Liver (tissue), 9 donors: Measurements from ENCODE around the gene DUS4L. TPM values are rescaled to one million over a fixed set of nuclear protein-coding genes. Genes with fewer than 3 reads are reported as not detected.

Experiments
- DNase-seq: peaks from one replicate; pipeline ENCODE4 v3.0.0-alpha.2; 2017; ENCODE audit warnings: low spot score
- H3K27ac ChIP-seq, 2 donors: one replicate each; pipeline ENCODE4 v1.7.0; 2013; ENCODE audit warnings: inconsistent platforms in 2 of 2, low read length in 2 of 2, control low read depth in 1 of 2, low read depth in 1 of 2, mild to moderate bottlenecking in 1 of 2
- H3K27me3 ChIP-seq, 4 donors: one replicate each; pipeline versions ENCODE4 v1.6.1 to v1.7.0; 2013; ENCODE audit warnings: low read length in 3 of 4, inconsistent platforms in 1 of 4, mild to moderate bottlenecking in 1 of 4, moderate library complexity in 1 of 4; ENCODE audit not compliant: control insufficient read depth in 4 of 4, insufficient read depth in 4 of 4
- H3K36me3 ChIP-seq, 4 donors: one replicate each; pipeline versions ENCODE4 v1.6.1 to v1.7.0; 2013; ENCODE audit warnings: low read length in 3 of 4, mild to moderate bottlenecking in 3 of 4, low read depth in 1 of 4, moderate library complexity in 1 of 4; ENCODE audit not compliant: control insufficient read depth in 4 of 4, insufficient read depth in 3 of 4
- H3K4me1 ChIP-seq, 4 donors: one replicate each; pipeline versions ENCODE4 v1.6.1 to v1.7.0; 2013; ENCODE audit warnings: low read length in 3 of 4, mild to moderate bottlenecking in 3 of 4, moderate library complexity in 1 of 4; ENCODE audit not compliant: control insufficient read depth in 4 of 4, insufficient read depth in 4 of 4
- H3K4me3 ChIP-seq, 3 donors: one replicate each; pipeline versions ENCODE4 v1.6.1 to v1.7.0; 2013; ENCODE audit warnings: low read length in 3 of 3, control low read depth in 1 of 3, low read depth in 1 of 3, mild to moderate bottlenecking in 1 of 3
- H3K9ac ChIP-seq, 2 donors: one replicate each; pipeline ENCODE4 v1.7.0; 2013; ENCODE audit warnings: low read length in 2 of 2, mild to moderate bottlenecking in 2 of 2, moderate library complexity in 2 of 2, control low read depth in 1 of 2, low read depth in 1 of 2
- H3K9me3 ChIP-seq, 4 donors: one replicate each; pipeline versions ENCODE4 v1.6.1 to v1.7.0; 2013; ENCODE audit warnings: low read length in 3 of 4; ENCODE audit not compliant: control insufficient read depth in 4 of 4
- EGR1 ChIP-seq, 2 donors: IDR thresholded peaks; 2 replicates each; pipeline ENCODE4 v1.6.1; 2016 to 2018; ENCODE audit warnings: antibody characterized with exemption in 2 of 2, low read depth in 2 of 2
- FOXA2 ChIP-seq: IDR thresholded peaks from 2 replicates; pipeline ENCODE4 v1.6.1; 2016; ENCODE audit warnings: antibody characterized with exemption
- GABPA ChIP-seq, 2 donors: IDR thresholded peaks in 1 of 2; conservative IDR thresholded peaks in 1 of 2; 2 replicates each; pipeline ENCODE4 v1.6.1; 2016; ENCODE audit warnings: antibody characterized with exemption in 2 of 2, mild to moderate bottlenecking in 1 of 2, moderate library complexity in 1 of 2
- NR2F2 ChIP-seq: IDR thresholded peaks from 2 replicates; pipeline ENCODE4 v1.6.1; 2016; ENCODE audit warnings: antibody characterized with exemption
- REST ChIP-seq: IDR thresholded peaks from 2 replicates; pipeline ENCODE4 v1.6.1; 2016; ENCODE audit warnings: antibody characterized with exemption, mild to moderate bottlenecking
- WGBS: extraction: QIAGEN DNeasy Blood & Tissue Kit; methylation state at CpG from one replicate; pipeline ENCODE4 v1.1.7; 2013; 5-methylcytosine and 5-hydroxymethylcytosine counted together
- polyA plus RNA-seq, 2 donors: library from polyadenylated mRNA; stranded (reverse) in 1 of 2; unstranded in 1 of 2; fragments of 200-250 nt in 1 of 2; fragments of >200 nt in 1 of 2; fragmentation: Nextera tagmentation in 1 of 2; extraction: Ambion mirVana in 1 of 2; gene quantifications; one replicate each; pipeline versions ENCODE4 v1.2.1 to v1.2.3, GENCODE V29; 2013 to 2015
- total RNA-seq, 2 donors: library from RNA; depleted of rRNA; stranded (reverse); fragments of >200 nt; gene quantifications; one replicate each; pipeline ENCODE4 v1.2.3, GENCODE V29; 2014
- TF ChIP-seq, protein P1 (sequence below): IDR thresholded peaks from 2 replicates; pipeline ENCODE4 v1.6.1; 2016; ENCODE audit warnings: antibody characterized with exemption
- donor health status: healthy.
- donor health status: healthy.
- donor health status: healthy.
- donor health status: healthy.
- donor health status: healthy.

Gene DUS4L
- total and polyA plus RNA-seq, 4 donors: 1.9 to 5.3 (median 3.5) TPM

DNA sequence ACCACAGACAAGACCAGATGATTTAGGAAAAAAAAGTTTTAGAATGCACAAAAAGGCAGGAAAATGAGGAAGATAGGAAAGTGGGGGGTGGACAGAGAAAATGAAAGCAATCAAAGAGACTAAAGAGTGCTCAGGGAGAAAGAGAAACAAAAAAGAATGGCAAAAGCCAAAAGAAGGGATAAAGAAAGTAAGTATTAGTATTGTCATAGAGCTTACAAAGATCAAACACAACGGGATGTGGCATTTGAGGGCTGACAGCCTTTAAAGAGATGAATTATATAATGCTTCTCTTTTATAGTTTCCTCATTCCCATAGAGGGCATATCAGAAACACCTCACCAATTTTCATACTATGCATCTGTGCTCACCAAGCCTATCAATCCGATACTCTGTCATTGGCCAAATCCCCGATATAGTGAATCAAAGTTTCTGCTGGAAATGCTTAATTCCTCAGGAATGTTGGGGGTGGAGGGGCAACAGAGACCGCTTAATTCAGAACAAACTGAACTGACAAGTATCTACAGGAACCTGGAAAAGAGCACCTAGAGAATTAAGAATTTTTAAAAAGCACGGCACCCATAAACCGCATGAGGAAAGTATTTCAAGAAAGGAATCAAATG, 2.8 kb upstream of the DUS4L start:
- no peak for DNase-seq
- Histone ChIP-seq H3K9ac (no peak overlapping the region), H3K9me3 (no peaks in the 10 kb centered on the region), H3K4me3 (no peak overlapping the region), H3K36me3 (peaks cover 0 to 4% (median 0%) of the 10 kb centered on the region in 4 donors), H3K4me1 (peaks cover 0 to 20% (median 13%) of the 10 kb centered on the region in 4 donors), H3K27ac (no peak overlapping the region), H3K27me3 (no peaks in the 10 kb centered on the region)
- TF ChIP-seq NR2F2 (no peak), EGR1 (IDR thresholded peaks at IDR 0.05; ENCODE audit: low read depth in 2 of 2) (no peak), REST (no peak), GABPA (IDR thresholded peaks at IDR 0.05 in 1 of 2, conservative IDR thresholded peaks at IDR 0.05 in 1 of 2) (no peak)
- TF ChIP-seq, protein P1, sequence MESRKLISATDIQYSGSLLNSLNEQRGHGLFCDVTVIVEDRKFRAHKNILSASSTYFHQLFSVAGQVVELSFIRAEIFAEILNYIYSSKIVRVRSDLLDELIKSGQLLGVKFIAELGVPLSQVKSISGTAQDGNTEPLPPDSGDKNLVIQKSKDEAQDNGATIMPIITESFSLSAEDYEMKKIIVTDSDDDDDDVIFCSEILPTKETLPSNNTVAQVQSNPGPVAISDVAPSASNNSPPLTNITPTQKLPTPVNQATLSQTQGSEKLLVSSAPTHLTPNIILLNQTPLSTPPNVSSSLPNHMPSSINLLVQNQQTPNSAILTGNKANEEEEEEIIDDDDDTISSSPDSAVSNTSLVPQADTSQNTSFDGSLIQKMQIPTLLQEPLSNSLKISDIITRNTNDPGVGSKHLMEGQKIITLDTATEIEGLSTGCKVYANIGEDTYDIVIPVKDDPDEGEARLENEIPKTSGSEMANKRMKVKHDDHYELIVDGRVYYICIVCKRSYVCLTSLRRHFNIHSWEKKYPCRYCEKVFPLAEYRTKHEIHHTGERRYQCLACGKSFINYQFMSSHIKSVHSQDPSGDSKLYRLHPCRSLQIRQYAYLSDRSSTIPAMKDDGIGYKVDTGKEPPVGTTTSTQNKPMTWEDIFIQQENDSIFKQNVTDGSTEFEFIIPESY: no peak
- 87% methylated on average over 6 of the region's 6 CpGs for WGBS

DNA sequence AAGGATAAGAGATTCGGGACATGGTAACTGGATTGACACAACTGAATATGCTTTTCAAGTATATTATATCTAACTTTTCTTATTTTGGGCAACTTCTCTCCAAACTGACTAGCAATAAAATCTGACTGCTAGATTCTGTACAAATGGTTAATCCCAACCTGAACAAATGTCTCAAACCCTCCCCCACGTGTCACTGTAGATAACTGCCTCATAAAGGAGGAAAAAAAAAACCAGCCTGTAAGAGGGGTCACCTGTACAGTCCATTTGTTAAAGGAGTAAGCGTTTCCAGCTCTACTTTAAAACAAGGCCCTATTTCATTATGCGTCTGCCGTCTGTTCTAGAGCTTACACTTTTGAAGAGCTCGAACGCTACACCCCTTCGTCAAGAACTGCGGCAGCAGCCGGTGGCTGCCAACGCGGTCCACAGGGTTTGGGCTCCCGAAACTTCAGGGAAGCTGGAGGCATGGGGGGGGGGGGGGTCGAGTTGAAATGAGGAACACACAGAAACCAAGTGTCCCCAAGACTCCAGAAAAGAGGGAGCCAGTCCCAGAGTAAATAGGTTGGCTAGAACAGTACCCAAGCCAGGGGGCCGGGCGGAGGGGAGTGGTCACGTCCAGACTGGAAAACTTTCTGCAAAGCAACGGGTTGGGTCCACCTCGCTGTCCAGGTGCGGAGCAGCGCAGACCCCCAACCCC, 543 bp upstream of the DUS4L start:
- TF ChIP-seq REST: peak; percentile 8
- TF ChIP-seq FOXA2: no peak
- DNase-seq: no peak
- H3K4me1 ChIP-seq: peaks cover 0 to 20% (median 13%) of the 10 kb centered on the region in 4 donors
- H3K4me3 ChIP-seq: peak overlapping the region; percentile 93 to 95 (median 95)
- H3K9ac ChIP-seq: peak overlapping the region; percentile 39 to 67
- peak overlapping the region; percentile 89 to 90 for H3K27ac ChIP-seq
- H3K27me3 ChIP-seq: no peaks in the 10 kb centered on the region
- WGBS: 4% methylated on average over 21 of the region's 21 CpGs
- no peaks in the 10 kb centered on the region for H3K36me3 ChIP-seq
- H3K9me3 ChIP-seq: no peaks in the 10 kb centered on the region
